Raji (cell line): ENCODE data around the gene SNX32.

Source experiments
- POLR2A ChIP-seq: IDR thresholded peaks from 2 replicates; pipeline ENCODE4 v1.6.1; 2011; ENCODE audit warnings: low read depth, low read length, control low read depth; ENCODE audit not compliant: insufficient read depth

Gene SNX32

DNA sequence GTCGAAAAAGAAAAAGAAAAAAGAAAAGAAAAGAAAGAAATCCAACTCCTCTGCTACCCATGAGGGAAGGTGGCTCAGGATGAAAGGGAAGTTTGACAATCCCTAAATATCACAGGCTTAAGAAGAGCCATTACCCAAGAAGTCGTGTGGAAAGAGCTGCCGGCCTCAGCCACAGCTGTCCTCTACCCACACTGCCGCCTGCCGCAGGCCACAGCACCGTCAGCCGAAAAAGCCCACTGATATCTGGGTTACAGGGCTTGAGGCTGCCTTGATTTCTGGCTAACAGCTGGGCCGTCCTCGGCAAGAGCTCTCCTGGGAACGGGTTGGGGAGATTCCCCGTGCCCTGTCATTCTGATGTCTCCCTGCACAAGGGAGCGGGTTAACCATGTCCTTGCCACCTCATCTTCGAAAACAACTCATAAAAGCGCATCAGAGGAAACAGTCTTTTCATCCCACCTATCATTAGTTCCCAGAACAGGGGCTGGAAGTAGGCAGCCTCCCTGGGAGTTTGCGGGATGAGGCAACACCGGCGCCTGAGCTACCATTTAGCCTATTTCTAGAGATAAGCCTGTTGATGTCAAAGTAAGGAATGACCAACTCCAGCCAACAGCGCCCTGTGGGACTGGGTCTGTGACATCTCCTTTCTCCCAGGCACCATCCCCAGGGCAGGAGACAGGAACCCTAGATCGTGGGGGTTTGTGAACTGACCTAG is 21.8 kb upstream of the SNX32 start:
- TF ChIP-seq POLR2A, result no peak

DNA sequence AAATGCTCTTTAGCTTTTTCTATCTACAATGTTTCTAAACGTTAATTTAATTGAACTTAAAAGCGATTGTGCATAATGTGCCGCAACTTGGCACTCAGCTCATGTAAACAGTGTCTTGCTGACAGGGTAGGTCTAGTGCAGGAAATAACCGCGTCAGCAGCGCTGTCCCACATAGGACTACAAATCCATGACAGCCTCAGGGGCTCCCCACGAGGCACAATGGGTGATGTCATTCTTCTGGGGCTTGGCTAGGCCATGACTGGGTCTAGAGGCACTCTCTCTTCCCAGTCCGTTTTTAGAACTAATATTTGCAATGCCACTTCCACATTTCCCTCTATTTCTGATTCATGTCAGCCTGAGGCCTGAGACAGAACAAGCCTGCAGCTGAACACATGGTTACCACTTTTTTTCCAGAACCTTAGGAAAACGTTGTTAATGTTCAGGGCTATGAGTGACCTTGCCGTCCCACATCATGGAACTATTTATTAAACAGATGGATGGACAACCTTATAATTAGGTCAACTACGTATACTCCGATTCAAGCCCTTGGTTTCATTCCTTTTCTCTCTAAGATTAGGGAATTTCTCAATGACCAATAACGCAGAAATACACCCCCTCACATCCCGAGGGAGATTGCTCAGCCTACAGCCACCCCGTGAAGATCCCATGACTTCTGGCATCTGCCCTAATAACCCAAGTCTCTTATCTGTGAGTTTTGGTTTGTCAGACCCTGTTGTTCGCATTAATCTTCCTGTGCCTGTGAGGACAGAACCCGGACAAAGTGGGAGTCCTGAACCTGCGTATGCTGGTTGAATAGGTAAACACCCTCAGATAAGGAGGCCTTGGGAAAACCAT is 19.4 kb upstream of the SNX32 start:
- TF ChIP-seq POLR2A, result no peak

DNA sequence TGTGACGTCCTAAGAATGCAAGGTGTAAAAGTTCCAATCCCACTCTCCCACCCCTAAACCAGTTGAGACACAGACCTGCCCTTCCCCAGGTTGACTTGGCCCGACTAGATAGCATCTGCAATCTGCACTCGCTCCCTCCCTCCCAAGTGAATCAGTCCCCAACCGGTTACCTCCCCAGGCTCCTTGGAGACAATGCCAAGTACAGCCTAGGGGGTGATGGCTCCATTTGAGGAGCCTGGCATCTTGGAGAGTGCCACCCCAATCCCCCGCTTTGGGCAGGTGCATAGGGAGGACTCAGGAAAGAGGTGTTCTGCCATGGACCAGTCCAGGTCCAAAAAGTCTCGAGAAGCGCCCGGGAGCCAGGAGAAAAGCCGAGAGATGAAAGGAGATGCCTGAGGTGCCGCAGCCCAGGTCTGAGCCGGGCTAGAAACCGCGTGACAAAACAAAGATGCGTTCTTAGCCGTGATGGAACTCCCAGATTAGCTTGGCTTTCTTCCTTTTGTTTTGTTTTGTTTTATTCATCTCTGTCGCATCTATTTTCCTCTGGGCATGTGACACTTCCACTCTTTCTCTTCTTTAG is 18.7 kb upstream of the SNX32 start:
- no peak for TF ChIP-seq POLR2A

DNA sequence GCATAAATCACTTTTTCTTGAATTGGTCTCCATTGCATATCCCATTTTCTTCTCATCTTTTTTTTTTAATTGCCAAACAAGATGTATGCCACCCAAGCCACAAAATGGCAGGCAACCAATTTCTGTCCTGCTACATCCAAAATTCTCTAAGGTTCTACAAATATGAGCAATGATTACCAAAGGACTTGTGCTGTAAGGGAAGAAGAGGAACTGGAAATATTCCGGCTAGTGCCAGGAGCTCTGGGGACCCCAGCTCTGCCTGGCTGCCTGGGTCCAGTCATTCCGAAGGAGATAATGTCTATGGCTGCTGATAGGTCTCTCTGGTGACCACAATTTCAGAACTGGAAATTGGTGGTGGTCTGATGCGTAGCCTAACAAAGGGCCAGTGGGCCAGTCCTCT is 17.1 kb upstream of the SNX32 start:
- TF ChIP-seq POLR2A, result no peak

DNA sequence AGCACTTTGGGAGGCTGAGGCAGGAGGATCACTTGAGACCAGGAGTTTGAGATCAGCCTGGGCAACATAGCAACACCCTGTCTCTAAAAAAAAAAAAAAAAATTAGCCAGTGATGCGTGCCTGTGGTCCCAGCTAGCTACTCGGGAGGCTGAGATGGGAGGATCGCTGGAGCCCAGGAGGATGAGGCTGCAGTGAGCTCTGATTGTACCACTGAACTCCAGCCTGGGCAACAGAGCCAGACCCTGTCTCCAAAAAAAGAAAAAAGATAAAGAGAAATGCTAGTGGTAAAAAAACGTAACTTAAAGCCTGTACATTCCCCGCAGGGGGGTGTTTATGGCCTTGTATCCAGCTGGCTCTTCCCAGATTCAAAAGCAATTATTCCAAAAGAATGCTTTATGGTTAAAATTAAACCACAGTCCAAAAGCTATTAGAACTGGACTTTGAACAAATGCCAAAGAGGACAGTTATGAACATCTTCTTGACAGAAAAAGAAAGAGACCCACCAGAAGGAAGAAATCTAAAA is 16.4 kb upstream of the SNX32 start:
- no peak for TF ChIP-seq POLR2A

DNA sequence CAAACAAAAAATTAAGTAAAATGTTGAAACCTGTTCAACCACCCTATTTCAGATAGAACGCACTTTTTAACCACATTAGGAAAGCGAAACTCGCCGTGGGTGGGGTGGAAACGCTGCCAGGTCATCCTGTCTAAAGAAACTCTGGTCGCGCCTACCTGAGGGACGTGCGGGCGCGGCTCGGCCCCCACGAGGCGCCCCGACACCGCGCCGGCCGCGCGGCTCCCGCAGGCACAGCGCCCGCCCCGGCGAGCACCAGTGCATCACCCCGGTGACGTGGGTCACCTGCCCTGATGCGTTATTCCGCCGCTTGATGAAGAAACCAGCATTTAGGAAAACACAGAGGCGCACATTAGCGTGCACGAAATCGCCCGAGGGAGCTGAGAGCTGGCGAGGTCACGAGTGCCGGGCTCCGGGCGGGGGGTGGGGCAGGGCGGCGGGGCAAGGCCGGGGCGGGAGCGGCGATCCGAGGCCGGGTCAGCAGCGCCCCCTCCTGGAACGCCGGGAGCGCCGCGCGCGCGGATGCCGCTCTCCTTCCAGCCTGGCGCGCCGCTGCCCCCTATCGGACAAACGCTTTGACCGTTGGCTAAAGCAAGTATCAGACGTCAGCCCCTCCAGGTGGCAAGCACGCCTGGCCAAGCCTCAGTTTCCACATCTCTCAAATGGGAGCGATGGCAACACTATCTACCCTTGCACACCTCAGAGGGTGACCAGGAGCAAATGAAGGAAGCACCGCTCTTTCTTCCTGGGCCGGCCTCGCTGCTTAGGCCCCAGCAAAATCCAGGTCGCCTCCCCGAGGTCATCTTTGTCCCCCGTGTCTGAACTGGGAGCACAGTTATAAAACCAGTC is 15.7 kb upstream of the SNX32 start:
- TF ChIP-seq POLR2A, result peak; percentile 72

DNA sequence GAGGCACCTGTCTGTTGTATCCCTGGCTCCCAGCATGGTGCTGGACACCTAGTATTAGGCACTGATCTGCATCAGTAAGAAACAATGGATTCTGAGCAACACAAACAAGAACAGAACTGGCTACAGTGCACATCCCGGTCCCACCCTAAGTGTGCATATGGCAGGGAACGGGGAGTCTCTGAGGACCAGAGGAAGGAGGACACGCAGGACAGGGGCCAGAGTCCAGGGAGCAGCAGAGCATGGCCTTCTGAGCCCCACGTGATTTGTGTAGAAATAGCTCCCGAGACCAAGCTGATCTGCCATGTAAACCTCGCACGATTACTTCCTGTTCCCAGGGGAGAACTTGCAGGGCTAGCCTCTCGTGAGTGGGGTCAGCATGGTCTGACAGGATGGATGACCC is 12.7 kb upstream of the SNX32 start:
- no peak for TF ChIP-seq POLR2A

DNA sequence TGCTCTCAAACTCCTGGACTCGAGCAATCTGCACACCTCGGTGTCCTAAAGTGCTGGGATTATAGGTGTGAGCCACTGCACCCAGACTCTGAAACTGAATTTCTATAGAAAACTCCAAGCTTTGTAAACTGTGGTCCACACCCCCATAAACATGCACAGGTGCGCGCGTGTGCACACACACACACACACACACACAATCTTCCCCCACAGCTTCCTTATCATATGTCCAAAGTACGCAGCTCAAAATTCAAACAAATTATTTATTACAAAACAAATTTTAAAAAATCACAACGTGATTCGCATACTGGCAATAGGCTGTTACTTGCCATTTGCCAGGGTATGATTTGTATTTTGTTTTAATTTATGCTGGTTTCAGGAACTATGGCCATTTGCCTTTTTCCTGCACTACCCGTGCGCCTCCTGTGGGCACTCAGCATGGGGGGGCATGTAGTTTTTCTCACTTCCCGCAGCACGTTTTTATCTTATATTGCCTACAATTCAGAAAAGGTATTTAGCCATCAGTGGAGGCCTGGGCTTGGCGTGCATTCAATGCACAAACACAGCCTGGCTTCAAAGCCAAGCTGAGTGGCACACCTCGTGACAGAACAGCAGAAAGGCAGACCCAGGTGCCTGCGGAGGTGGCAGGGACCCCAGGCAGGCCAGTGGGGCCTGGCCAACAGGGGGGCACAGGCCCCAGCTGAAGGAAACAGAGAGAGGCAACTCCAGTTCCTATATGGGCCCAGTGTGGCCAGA is 10.8 kb upstream of the SNX32 start:
- TF ChIP-seq POLR2A, result no peak

DNA sequence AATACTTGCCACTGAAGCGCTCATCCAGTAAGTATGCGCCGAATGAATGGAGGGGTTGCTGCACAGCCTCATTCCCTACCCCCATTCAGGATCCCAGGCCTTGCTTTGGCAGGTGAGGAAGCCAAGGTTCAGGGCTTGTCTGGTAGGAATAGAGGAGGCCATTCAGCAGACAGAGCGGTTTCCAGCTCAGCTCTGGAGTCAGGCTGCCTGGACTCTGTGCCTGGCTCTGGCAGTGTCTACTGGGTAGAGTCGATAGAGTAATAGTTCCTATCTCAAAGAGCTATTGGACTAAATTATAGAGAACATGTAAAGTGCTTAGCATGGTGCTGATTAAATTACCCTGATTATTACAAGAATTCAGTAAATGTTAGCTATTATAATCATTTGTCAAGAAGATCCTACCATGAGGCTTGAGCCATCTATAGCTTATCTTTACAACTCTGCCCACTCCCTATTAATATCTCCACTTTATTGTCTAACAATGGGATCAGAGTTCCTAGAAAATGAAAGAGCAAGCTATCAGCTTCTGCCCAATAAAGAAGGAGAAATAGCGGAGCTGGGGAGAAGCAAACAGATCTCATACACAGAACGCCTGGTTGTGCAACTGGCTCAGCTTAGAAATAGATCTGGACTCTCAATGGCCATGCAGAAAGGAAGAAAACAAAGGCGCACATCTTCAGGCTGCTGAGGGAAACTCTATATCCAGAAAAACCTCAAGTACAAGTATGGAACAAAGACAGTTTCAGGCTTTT is 6.6 kb upstream of the SNX32 start:
- no peak for TF ChIP-seq POLR2A

DNA sequence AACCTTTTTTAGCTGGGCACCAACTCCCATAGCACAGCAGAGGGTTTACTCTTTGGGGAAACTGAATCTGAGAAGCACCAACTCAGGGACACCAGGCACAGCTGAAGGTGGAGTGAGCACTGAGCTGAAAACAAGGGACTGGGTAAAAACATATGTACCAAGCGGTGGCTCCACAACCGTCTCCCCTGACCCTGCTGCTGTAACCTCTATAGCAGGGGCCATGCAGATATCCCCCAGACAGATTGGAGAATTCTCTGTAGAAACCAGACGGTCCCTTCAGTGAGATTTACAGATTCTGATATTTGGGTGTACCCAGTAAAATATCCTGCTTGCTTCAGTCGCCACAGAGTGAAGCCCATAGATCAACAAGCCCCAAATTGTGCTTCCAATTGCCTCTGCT is 4.3 kb upstream of the SNX32 start:
- no peak for TF ChIP-seq POLR2A

DNA sequence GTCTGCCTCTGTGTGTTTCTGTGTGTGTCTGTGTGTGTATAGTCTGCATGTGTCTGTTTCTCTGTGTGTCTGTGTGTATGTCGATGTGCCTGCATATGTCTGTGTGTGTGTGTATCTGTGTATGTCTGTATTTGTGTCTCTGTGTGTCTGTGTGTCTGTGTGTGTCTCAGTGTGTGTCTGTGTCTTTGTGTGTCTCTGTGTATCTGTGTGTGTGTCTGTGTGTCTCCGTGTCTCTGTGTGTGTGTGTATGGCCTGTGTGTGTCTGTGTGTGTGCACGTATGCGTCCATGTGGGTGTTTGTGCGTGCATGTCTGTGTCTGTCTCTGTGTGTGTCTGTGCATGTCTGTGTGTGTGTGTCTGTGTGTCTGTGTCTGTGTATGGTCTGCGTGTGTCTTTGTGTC is 439 bp downstream of the SNX32 start:
- TF ChIP-seq POLR2A, result no peak

DNA sequence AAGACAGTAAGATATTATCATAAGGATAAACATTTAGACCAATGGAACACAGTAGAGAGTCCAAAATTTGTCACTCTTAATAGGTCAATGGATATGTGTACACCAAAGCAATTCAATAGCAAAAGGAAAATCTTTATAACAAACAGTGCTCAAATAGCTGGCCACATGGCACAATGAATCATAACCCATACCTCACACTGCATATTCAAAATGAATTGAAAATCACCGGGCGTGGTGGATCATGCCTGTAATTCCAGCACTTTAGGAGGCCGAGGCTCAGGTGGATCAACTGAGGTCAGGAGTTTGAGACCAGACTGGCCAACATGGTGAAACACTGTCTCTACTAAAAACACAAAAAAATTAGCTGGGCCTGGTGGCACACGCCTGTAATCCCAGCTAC is 8.4 kb downstream of the SNX32 start:
- TF ChIP-seq POLR2A, result no peak

DNA sequence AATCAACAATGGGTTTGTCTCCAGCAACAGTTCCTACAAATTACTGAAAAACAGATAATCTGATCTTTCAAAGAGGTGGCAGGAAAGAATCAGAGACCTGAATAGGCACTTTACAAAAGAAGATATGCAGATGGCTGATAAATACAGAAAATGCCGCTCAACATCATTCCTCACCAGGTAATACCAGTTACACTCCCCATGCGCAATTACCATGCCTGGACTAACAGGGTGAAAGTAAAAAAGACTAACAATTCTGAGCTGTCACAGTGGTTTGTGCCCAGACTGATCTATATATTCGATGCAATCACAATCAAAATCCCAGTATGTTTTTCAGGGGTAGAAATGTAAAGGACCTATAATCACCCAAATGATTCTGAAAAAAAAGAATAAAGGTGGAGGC is 10.0 kb downstream of the SNX32 start:
- no peak for TF ChIP-seq POLR2A
